ENCODE data around the gene TOMM40. TPM values are rescaled to one million over a fixed set of nuclear protein-coding genes. Genes with fewer than 3 reads are reported as not detected.

The TOMM40 gene
- 182 to 258 TPM (median 243 TPM) in 5 replicates for total RNA-seq (2022; extraction: Qiagen RNA extraction)

GRCh38 chr19:44891016-44891882, at the start of gene TOMM40:
Gene TOMM40, plus strand, starts transcription at chr19:44891254. Its CDS starts 162 bp downstream, at chr19:44891416.

GRCh38 chr19:44845612-44846454, 45.2 kb upstream of the TOMM40 start, which contains the start of gene NECTIN2:
Gene NECTIN2, plus strand, starts transcription at chr19:44846297. Its CDS starts 229 bp downstream, at chr19:44846526.

GRCh38 chr19:44905437-44906160, 14.5 kb downstream of the TOMM40 start, which contains the start of gene APOE:
Gene APOE, plus strand, starts transcription at chr19:44905796. Its CDS starts 829 bp downstream, at chr19:44906625.

GRCh38 chr19:44914433-44915206, 23.6 kb downstream of the TOMM40 start, which contains the start of gene APOC1:
Gene APOC1, plus strand, starts transcription at chr19:44914608. Its CDS starts 284 bp downstream, at chr19:44914892.

GRCh38 chr19:44942067-44942571, 51.1 kb downstream of the TOMM40 start, which contains the start of gene APOC4:
Gene APOC4, plus strand, starts transcription at chr19:44942237. Its CDS starts 41 bp downstream, at chr19:44942278.

Other genes with a start within 250 kb of the TOMM40 start
- gene PVR, start 247.3 kb upstream of the TOMM40 start, total RNA-seq (2022; extraction: Qiagen RNA extraction), result 107 to 123 TPM (median 118 TPM) in 5 replicates
- 7.7 to 12.3 TPM (median 9.2 TPM) in 5 replicates for gene CEACAM19, start 219.8 kb upstream of the TOMM40 start, total RNA-seq (2022; extraction: Qiagen RNA extraction)
- 0.03 to 0.13 TPM (median 0.11 TPM) in 5 replicates for gene CEACAM16, start 192.1 kb upstream of the TOMM40 start, total RNA-seq (2022; extraction: Qiagen RNA extraction)
- 30.5 to 57.6 TPM (median 56.5 TPM) in 5 replicates for gene BCL3, start 142.5 kb upstream of the TOMM40 start, total RNA-seq (2022; extraction: Qiagen RNA extraction)
- gene CBLC, start 113.4 kb upstream of the TOMM40 start, total RNA-seq (2022; extraction: Qiagen RNA extraction), result 0.06 TPM in 1 of 5 replicates, not detected in the others
- 68.3 to 86.8 TPM (median 84.1 TPM) in 5 replicates for gene BCAM, start 82.2 kb upstream of the TOMM40 start, total RNA-seq (2022; extraction: Qiagen RNA extraction)
- 71.2 to 83.6 TPM (median 79.1 TPM) in 5 replicates for gene NECTIN2, start 45.0 kb upstream of the TOMM40 start, total RNA-seq (2022; extraction: Qiagen RNA extraction)
- 10.6 to 22.1 TPM (median 14.8 TPM) in 5 replicates for gene APOE, start 14.5 kb downstream of the TOMM40 start, total RNA-seq (2022; extraction: Qiagen RNA extraction)
- 110 to 119 TPM (median 111 TPM) in 5 replicates for gene APOC1, start 23.4 kb downstream of the TOMM40 start, total RNA-seq (2022; extraction: Qiagen RNA extraction)
- gene APOC4, start 51.0 kb downstream of the TOMM40 start, total RNA-seq (2022; extraction: Qiagen RNA extraction), result not detected in 5 replicates
- gene APOC2, start 54.8 kb downstream of the TOMM40 start, total RNA-seq (2022; extraction: Qiagen RNA extraction), result not detected in 5 replicates
- 140 to 185 TPM (median 176 TPM) in 5 replicates for gene CLPTM1, start 64.1 kb downstream of the TOMM40 start, total RNA-seq (2022; extraction: Qiagen RNA extraction)
- 23.1 to 46.1 TPM (median 39.5 TPM) in 5 replicates for gene RELB, start 110.2 kb downstream of the TOMM40 start, total RNA-seq (2022; extraction: Qiagen RNA extraction)
- gene CLASRP, start 147.8 kb downstream of the TOMM40 start, total RNA-seq (2022; extraction: Qiagen RNA extraction), result 45.4 to 71.7 TPM (median 67.2 TPM) in 5 replicates
- 12.1 to 21.4 TPM (median 18.9 TPM) in 5 replicates for gene ZNF296, start 185.2 kb downstream of the TOMM40 start, total RNA-seq (2022; extraction: Qiagen RNA extraction)
- 91.8 to 109 TPM (median 95.5 TPM) in 5 replicates for gene GEMIN7, start 188.0 kb downstream of the TOMM40 start, total RNA-seq (2022; extraction: Qiagen RNA extraction)
- gene PPP1R37, start 201.9 kb downstream of the TOMM40 start, total RNA-seq (2022; extraction: Qiagen RNA extraction), result 31.6 to 44.7 TPM (median 43.0 TPM) in 5 replicates

All from A549 treated with AZD2906 at 1 μM for 4 hours (cell line).